Mesendoderm (in vitro differentiated cells): ENCODE results near the gene CEACAM21.

Source experiments
- DNase-seq: peaks from one replicate; pipeline ENCODE4 v3.0.0; 2013
- H2AK5ac ChIP-seq: 2 replicates; pipeline ENCODE4 v1.6.1; 2013; ENCODE audit warnings: low read length, inconsistent platforms
- H2BK120ac ChIP-seq: 2 replicates; pipeline ENCODE4 v1.6.1; 2013; ENCODE audit warnings: low read depth, mild to moderate bottlenecking, low read length, moderate library complexity, mixed read lengths
- H2BK15ac ChIP-seq: replicated peaks from 2 replicates; pipeline ENCODE4 v1.6.1; 2013; ENCODE audit warnings: low read depth, mild to moderate bottlenecking, moderate library complexity
- H2BK5ac ChIP-seq: 2 replicates; pipeline ENCODE4 v1.6.1; 2013; ENCODE audit warnings: low read length, inconsistent platforms
- H3K18ac ChIP-seq: 2 replicates; pipeline ENCODE4 v1.6.1; 2013; ENCODE audit warnings: mild to moderate bottlenecking, low read length, mixed read lengths
- H3K23ac ChIP-seq: one replicate; pipeline ENCODE4 v1.6.1; 2013; ENCODE audit warnings: low read length
- H3K27ac ChIP-seq: 2 replicates; pipeline ENCODE4 v1.5.1; 2013; ENCODE audit warnings: low read depth, mild to moderate bottlenecking, inconsistent platforms, low read length, moderate library complexity
- H3K27me3 ChIP-seq: 2 replicates; pipeline ENCODE4 v1.6.1; 2013; ENCODE audit warnings: low read length, control low read depth, mild to moderate bottlenecking, inconsistent platforms; ENCODE audit not compliant: insufficient read depth, poor library complexity
- H3K36me3 ChIP-seq: 2 replicates; pipeline ENCODE4 v1.6.1; 2013; ENCODE audit warnings: low read length, inconsistent platforms; ENCODE audit not compliant: control insufficient read depth, insufficient read depth
- H3K4ac ChIP-seq: one replicate; pipeline ENCODE4 v1.6.1; 2013; ENCODE audit warnings: low read depth, mild to moderate bottlenecking, low read length, moderate library complexity
- H3K4me1 ChIP-seq: 2 replicates; pipeline ENCODE4 v1.6.1; 2013; ENCODE audit warnings: low read depth, low read length, inconsistent platforms; ENCODE audit not compliant: control insufficient read depth
- H3K4me2 ChIP-seq: 2 replicates; pipeline ENCODE4 v1.6.1; 2013; ENCODE audit warnings: low read length
- H3K4me3 ChIP-seq: 2 replicates; pipeline ENCODE4 v1.5.1; 2013; ENCODE audit warnings: mild to moderate bottlenecking, low read length
- H3K56ac ChIP-seq: one replicate; pipeline ENCODE4 v1.6.1; 2013; ENCODE audit warnings: low read length
- H3K79me1 ChIP-seq: 2 replicates; pipeline ENCODE4 v1.6.1; 2013; ENCODE audit warnings: low read length, inconsistent platforms
- H3K79me2 ChIP-seq: 2 replicates; pipeline ENCODE4 v1.6.1; 2013; ENCODE audit warnings: mild to moderate bottlenecking, low read length; ENCODE audit not compliant: control insufficient read depth, insufficient read depth
- H3K9ac ChIP-seq: 2 replicates; pipeline ENCODE4 v1.6.1; 2013; ENCODE audit warnings: low read length, inconsistent platforms
- H4K5ac ChIP-seq: one replicate; pipeline ENCODE4 v1.6.1; 2013; ENCODE audit warnings: low read length
- H4K8ac ChIP-seq: one replicate; pipeline ENCODE4 v1.6.1; 2013; ENCODE audit warnings: low read depth, mild to moderate bottlenecking, control low read depth, low read length, moderate library complexity
- WGBS: extraction: QIAGEN DNeasy Blood & Tissue Kit; methylation state at CpG from one replicate; pipeline ENCODE4 v1.1.7; 2013; ENCODE audit warnings: low lambda C conversion rate, missing lambda C conversion rate; ENCODE audit not compliant: insufficient coverage; ENCODE audit errors: extremely low coverage; 5-methylcytosine and 5-hydroxymethylcytosine counted together

Gene CEACAM21

GRCh38 chr19:41621654-41622053 lies 45.7 kb downstream of the CEACAM21 start:
- no peak overlapping the region for H2BK120ac ChIP-seq
- no peak for DNase-seq

GRCh38 chr19:41623360-41623759 lies 47.4 kb downstream of the CEACAM21 start:
- no CpG with 5 or more reads among the region's 4 CpGs for WGBS
- no peak overlapping the region for H2AK5ac ChIP-seq

More at GRCh38 chr19:41621654-41622053, 45.7 kb downstream of the CEACAM21 start:
- Histone ChIP-seq H3K4me2 (no peak overlapping the region), H3K4ac (no peak overlapping the region), H2AK5ac (no peak overlapping the region), H2BK5ac (no peak overlapping the region), H3K23ac (no peak overlapping the region), H3K27ac (no peak overlapping the region), H3K56ac (no peak overlapping the region), H4K5ac (no peak overlapping the region), H3K79me2 (no peaks in the 10 kb centered on the region), H3K4me1 (no peaks in the 10 kb centered on the region), H3K18ac (no peak overlapping the region), H2BK15ac (no peak overlapping the region), H4K8ac (no peak overlapping the region), H3K36me3 (no peaks in the 10 kb centered on the region), H3K79me1 (no peaks in the 10 kb centered on the region), H3K4me3 (no peak overlapping the region), H3K9ac (no peak overlapping the region), H3K27me3 (no peaks in the 10 kb centered on the region)
- no CpG with 5 or more reads among the region's 7 CpGs for WGBS

GRCh38 chr19:41624515-41624914 lies 48.5 kb downstream of the CEACAM21 start:
- H3K23ac ChIP-seq = no peak overlapping the region
- H3K18ac ChIP-seq = no peak overlapping the region
- H3K9ac ChIP-seq = no peak overlapping the region
- no peak overlapping the region for H2BK15ac ChIP-seq
- H2BK5ac ChIP-seq = no peak overlapping the region
- no peak overlapping the region for H4K5ac ChIP-seq
- H3K79me1 ChIP-seq = no peaks in the 10 kb centered on the region
- no peak overlapping the region for H3K4ac ChIP-seq
- no peak overlapping the region for H3K4me3 ChIP-seq
- no peak overlapping the region for H3K27ac ChIP-seq
- no peaks in the 10 kb centered on the region for H3K4me1 ChIP-seq
- H4K8ac ChIP-seq = no peak overlapping the region
- H2AK5ac ChIP-seq = no peak overlapping the region
- H3K27me3 ChIP-seq = no peaks in the 10 kb centered on the region
- H3K4me2 ChIP-seq = no peak overlapping the region
- DNase-seq = no peak
- no peak overlapping the region for H2BK120ac ChIP-seq
- H3K36me3 ChIP-seq = no peaks in the 10 kb centered on the region
- no peaks in the 10 kb centered on the region for H3K79me2 ChIP-seq
- no peak overlapping the region for H3K56ac ChIP-seq
- WGBS = no CpG with 5 or more reads among the region's 7 CpGs

More at GRCh38 chr19:41623360-41623759, 47.4 kb downstream of the CEACAM21 start:
- no peak overlapping the region for H3K4me3 ChIP-seq
- no peak overlapping the region for H3K23ac ChIP-seq
- no peak overlapping the region for H3K56ac ChIP-seq
- no peaks in the 10 kb centered on the region for H3K79me2 ChIP-seq
- H4K5ac ChIP-seq = no peak overlapping the region
- DNase-seq = no peak
- no peak overlapping the region for H3K4me2 ChIP-seq
- no peak overlapping the region for H4K8ac ChIP-seq
- no peak overlapping the region for H3K4ac ChIP-seq
- H3K9ac ChIP-seq = no peak overlapping the region
- H2BK5ac ChIP-seq = no peak overlapping the region
- H2BK120ac ChIP-seq = no peak overlapping the region
- no peak overlapping the region for H3K27ac ChIP-seq
- H3K27me3 ChIP-seq = no peaks in the 10 kb centered on the region
- no peaks in the 10 kb centered on the region for H3K4me1 ChIP-seq
- H3K79me1 ChIP-seq = no peaks in the 10 kb centered on the region
- H3K36me3 ChIP-seq = no peaks in the 10 kb centered on the region
- no peak overlapping the region for H2BK15ac ChIP-seq
- no peak overlapping the region for H3K18ac ChIP-seq

GRCh38 chr19:41624937-41625336 lies 49.0 kb downstream of the CEACAM21 start:
- Histone ChIP-seq H3K4me3 (no peak overlapping the region), H2BK120ac (no peak overlapping the region), H3K4me2 (no peak overlapping the region), H3K79me2 (no peaks in the 10 kb centered on the region), H3K79me1 (no peaks in the 10 kb centered on the region), H3K36me3 (no peaks in the 10 kb centered on the region), H3K56ac (no peak overlapping the region), H3K27ac (no peak overlapping the region), H3K23ac (no peak overlapping the region), H2BK15ac (no peak overlapping the region), H3K18ac (no peak overlapping the region), H3K27me3 (no peaks in the 10 kb centered on the region), H2AK5ac (no peak overlapping the region), H3K9ac (no peak overlapping the region), H3K4me1 (no peaks in the 10 kb centered on the region), H2BK5ac (no peak overlapping the region), H3K4ac (no peak overlapping the region), H4K8ac (no peak overlapping the region), H4K5ac (no peak overlapping the region)
- DNase-seq = no peak
- no CpG with 5 or more reads among the region's 4 CpGs for WGBS

GRCh38 chr19:41626278-41626677 lies 50.3 kb downstream of the CEACAM21 start:
- Histone ChIP-seq H2BK15ac (no peak overlapping the region), H4K5ac (no peak overlapping the region), H3K27me3 (no peaks in the 10 kb centered on the region), H3K23ac (no peak overlapping the region), H3K56ac (no peak overlapping the region), H3K9ac (no peak overlapping the region), H3K4me2 (no peak overlapping the region), H4K8ac (no peak overlapping the region), H3K4me1 (no peaks in the 10 kb centered on the region), H3K4me3 (no peak overlapping the region), H3K79me1 (no peaks in the 10 kb centered on the region), H3K18ac (no peak overlapping the region), H3K27ac (no peak overlapping the region), H3K36me3 (no peaks in the 10 kb centered on the region), H3K79me2 (no peaks in the 10 kb centered on the region), H3K4ac (no peak overlapping the region), H2BK5ac (no peak overlapping the region), H2BK120ac (no peak overlapping the region), H2AK5ac (no peak overlapping the region)
- WGBS = no CpG with 5 or more reads among the region's 3 CpGs
- no peak for DNase-seq

GRCh38 chr19:41626877-41627276 lies 50.9 kb downstream of the CEACAM21 start, which contains the start of gene CEACAM4:
Gene CEACAM4 (minus strand): TSS chr19:41627074. CDS start chr19:41626963, 111 bp downstream.
- Histone ChIP-seq H3K36me3 (no peaks in the 10 kb centered on the region), H2BK15ac (no peak within 1 kb of the TSS), H3K23ac (no peak within 1 kb of the TSS), H4K8ac (no peak within 1 kb of the TSS), H2BK120ac (no peak within 1 kb of the TSS), H3K9ac (no peak within 1 kb of the TSS), H3K27me3 (no peaks in the 10 kb centered on the region), H4K5ac (no peak within 1 kb of the TSS), H3K79me2 (no peaks in the 10 kb centered on the region), H3K4me1 (no peaks in the 10 kb centered on the region), H3K4me2 (no peak within 1 kb of the TSS), H3K18ac (no peak within 1 kb of the TSS), H3K27ac (no peak within 1 kb of the TSS), H2AK5ac (no peak within 1 kb of the TSS), H3K4ac (no peak within 1 kb of the TSS), H3K79me1 (no peaks in the 10 kb centered on the region), H3K56ac (no peak within 1 kb of the TSS), H2BK5ac (no peak within 1 kb of the TSS), H3K4me3 (no peak within 1 kb of the TSS)
- DNase-seq = no peak
- no CpG with 5 or more reads among the region's 7 CpGs for WGBS
